GM12801 (cell line): ENCODE measurements around the gene DMD.

Experiments used
- CTCF ChIP-seq: IDR thresholded peaks from one replicate; pipeline ENCODE4 v1.5.1; 2011; ENCODE audit warnings: control low read depth; ENCODE audit not compliant: insufficient read length; ENCODE audit errors: extremely low read depth

DMD gene

GRCh38 chrX:32894679-32895078 is 316.7 kb downstream of the DMD start:
- TF ChIP-seq CTCF = no peak

GRCh38 chrX:32893751-32894150 is 317.6 kb downstream of the DMD start:
- TF ChIP-seq CTCF = no peak

DNA sequence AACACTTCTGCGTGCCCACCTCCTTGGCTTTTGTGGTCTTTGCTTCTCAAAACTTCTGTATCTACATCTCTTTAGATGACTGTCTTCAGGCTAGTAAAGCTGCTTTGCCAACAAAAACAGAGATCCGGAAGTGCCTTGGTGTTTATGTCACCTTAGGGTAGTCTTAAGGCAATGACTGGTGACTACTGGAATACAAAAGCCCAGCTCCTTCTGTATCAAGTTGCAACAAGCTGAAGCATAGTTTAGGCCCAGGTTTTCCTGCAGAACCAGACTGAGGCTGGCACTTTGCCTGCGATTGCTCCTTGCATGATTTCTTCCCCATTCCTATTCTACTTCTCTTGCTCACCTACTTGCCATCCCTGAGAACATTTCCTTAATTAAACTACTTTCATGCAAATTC is 333.8 kb downstream of the DMD start:
- no peak for TF ChIP-seq CTCF

DNA sequence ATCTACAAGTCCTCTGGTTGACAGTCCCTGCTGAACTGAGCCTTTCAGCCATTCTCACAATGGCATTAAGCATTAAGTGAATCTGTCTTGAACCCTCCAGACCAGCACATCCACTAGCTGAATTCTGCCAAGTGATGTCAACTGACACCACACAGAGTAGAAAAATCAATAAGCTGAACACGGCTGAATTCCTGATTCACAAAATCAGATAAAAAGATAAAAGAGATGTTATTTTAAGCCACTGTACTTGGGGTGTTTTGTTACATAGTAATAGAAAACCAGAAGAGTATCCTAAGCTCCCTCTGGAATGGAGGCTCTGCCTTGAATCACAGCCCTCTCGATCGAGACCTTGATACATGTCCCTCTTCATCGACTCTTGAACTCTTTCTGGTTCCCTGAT is 336.5 kb downstream of the DMD start:
- TF ChIP-seq CTCF = no peak

DNA sequence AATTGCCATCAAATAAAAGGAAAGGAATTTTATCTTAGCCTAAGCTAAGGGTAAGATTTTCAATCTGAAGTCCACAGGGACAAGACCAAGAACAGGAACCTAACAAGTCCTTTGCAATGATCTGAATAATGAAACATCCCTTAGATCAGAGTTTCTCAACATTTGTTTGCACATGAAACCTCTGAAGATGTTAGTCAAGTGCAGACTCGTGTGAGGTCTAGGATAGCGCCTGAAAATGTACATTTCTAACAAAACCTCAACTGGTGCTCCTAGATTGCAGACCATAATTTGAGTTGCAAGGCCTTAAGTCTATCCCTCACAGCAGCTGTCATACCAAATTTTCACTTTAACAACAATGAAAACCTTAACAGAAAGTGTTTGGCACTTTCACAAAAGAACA is 337.6 kb downstream of the DMD start:
- no peak for TF ChIP-seq CTCF

DNA sequence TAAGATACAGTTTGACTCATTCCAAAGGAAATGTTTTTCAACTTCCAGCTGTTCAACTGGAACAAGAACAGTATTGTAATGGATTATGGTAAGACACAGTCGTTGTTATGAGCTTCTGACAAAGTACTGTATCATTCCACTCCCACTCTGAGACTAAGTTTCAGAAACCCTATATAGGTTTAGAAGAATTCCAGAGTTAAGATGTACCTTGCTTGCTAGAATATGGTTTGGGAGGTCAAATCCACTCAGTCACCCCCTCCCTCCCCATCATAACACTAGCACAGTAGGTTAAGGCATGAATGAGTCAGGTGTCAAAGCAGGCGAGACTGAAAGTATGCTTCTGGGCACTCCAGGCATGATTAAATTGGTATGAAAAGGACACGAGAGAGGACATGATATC is 339.7 kb downstream of the DMD start:
- no peak for TF ChIP-seq CTCF

- TF ChIP-seq CTCF = no peak
Observed at GRCh38 chrX:32868524-32868895, 342.8 kb downstream of the DMD start.

DNA sequence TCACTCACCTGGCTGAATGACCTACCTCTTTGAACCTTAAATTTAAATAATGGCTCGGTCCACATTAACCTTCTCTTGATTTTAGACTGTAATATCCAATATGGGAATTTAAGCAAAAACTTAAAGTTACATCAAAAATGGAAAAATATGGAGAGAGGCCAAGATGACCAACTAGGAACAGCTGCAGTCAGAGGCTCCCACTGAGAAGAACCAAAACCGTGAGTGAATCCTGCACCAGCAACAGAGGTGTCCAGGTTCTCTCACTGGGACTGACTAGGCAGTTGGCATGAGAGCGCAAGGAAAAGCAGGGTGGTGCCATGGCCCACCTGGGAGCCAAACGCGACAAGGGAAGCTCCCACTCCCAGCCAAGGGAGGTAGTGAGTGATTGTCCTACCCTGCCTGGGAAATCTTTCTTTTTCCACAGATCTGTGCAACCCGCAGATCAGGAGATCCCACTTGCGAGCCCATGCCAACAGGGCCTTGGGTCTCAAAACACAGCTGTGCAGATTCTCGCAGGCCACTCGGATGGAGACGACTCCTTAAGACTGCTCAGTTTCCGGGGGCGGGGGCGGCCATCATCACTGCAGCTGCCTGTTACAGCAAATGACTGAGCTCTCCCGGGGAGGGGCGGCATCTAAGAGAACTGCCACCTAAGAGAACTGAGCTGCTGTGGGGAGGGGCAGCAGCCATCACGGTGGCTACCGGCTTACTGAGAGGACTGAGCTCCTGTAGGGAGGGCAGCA is 343.4 kb downstream of the DMD start:
- no peak for TF ChIP-seq CTCF
